GM19025 (cell line): ENCODE measurements around the gene CYBC1.
"Not testable (repeated sequence)": the region's sequence is repeated elsewhere in the genome, so short reads cannot be mapped to it uniquely, and the experiment has no call there.

Source experiments
- ATAC-seq: cut with Tn5 transposase; IDR thresholded peaks from one replicate; pipeline ENCODE4 v1.9.1; 2021; ENCODE audit warnings: mild to moderate bottlenecking, low read depth, moderate library complexity; ENCODE audit not compliant: unreplicated experiment

CYBC1 gene

GRCh38 chr17:82412535-82413520 lies 37.7 kb downstream of the CYBC1 start:
- ATAC-seq, result no peak

DNA sequence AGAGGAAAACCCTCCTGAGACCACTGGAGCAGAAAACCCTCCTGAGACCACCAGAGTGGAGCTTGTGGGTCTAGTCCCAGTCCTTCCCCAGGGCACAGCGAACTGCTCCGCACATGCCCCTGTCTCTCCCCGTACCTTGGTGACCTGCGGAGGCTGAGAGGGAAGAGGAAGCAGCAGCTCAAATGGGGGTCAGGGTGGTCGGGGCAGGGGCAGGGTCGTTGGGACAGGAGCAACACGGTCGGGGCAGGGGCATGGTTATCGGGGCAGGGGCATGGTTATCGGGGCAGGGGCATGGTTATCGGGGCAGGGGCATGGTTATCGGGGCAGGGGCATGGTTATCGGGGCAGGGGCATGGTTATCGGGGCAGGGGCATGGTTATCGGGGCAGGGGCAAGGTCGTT lies 38.5 kb downstream of the CYBC1 start:
- ATAC-seq, result not testable (repeated sequence)

GRCh38 chr17:82411396-82412053 lies 39.0 kb downstream of the CYBC1 start:
- no peak for ATAC-seq

DNA sequence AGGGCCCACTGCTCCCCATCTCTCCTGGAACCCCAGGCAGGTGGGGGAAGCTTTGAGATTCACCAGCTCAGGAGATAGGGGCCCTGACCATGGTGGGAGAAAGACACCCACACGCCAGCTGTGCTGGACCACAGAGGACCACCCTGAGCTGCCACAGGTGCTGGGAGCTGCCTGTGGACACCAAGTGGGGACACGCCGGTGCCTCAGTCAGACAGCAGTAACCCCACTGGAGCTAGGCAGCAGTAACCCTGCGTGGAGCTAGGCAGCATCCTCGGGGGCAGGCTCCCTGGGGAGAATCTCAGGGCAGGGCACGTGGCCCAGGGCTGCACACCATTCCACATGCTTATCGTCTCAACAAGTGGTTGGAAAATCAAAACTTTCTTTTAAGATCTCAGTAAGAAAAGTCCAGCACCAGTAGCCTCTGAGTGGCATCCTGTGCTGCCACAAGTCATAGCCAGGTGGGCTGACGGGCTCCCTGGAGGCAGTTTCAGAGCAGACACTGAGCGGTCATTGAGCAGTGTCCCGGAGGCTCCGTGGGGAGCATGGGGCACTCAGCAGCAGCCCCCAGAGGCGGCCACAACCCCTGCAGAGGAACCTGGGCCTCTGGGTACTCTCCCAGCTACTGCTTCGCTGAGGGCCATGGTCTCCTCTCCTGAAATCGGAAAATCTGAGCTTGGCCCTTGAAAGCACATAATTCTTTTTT lies 40.4 kb downstream of the CYBC1 start:
- ATAC-seq, result no peak

DNA sequence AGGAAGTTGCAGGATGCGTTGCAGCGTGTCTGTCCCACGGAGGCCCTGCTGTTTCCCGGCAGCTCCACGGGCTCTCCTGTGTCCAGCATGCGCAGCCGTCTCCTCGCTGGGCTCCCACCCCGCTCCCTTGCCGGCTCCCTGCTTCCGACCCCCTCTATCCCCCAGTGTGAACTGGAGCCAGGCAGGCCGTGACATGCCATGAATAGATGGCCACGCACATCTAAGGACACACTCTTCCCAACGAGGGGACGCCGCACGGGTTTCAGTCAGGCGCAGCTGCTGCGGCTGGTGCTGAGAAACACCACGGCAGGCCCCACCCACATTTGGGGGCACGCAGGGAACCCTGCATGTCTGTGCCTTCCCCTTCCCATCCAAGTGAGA lies 41.6 kb downstream of the CYBC1 start:
- ATAC-seq, result no peak

DNA sequence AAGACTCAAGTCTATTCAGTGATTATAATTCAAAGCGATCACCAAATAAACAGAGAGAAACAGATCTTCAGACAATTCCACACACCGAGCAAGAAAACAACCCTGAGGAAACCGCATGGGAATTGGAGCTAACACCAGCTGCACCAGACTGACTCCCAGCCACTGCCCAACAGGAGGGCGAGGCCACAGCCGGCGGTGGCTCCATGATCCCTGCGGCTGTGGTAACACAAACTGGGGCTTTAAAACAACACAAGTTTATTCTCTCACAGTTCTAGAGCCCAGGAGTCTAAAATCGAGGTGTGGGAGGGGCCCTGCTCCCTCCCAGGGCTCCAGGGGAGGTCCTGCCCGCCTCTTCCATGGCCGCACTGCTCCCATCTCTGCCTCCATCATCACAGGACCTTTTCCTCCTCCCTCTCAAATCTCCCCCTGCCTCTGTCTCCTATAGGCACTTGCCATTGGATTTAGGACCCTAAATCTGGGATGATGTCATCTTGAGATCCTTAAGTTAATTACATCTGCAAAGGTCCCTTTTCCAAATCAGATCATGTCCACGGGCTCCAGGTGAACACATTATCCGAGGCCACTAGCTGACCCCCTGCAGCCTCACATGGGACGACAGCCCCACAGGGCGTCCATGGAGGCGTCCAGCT lies 42.1 kb downstream of the CYBC1 start:
- ATAC-seq, result no peak

- no peak for ATAC-seq
Measured at GRCh38 chr17:82407255-82407654, 43.3 kb downstream of the CYBC1 start.

GRCh38 chr17:82406131-82406671 lies 44.4 kb downstream of the CYBC1 start:
- ATAC-seq, result no peak

DNA sequence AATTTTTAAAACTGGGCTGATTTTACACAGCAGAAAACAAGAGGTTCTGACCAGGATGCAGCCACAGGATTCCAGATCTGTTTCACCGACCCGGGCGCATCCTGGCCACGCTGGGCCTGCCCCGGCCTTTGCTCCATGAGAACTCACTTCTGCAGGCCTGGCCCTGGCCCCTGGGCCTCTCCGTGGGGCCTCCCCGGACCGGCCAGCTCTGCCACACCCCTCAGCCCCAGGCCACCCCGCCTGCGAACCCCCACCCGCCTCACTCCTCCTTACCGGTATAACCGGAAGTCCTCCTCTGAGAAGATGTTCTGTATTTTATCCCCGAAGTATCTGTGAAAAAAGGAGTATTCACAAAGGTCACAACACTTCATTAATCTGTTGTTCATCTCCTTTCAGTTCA lies 45.5 kb downstream of the CYBC1 start:
- no peak for ATAC-seq

DNA sequence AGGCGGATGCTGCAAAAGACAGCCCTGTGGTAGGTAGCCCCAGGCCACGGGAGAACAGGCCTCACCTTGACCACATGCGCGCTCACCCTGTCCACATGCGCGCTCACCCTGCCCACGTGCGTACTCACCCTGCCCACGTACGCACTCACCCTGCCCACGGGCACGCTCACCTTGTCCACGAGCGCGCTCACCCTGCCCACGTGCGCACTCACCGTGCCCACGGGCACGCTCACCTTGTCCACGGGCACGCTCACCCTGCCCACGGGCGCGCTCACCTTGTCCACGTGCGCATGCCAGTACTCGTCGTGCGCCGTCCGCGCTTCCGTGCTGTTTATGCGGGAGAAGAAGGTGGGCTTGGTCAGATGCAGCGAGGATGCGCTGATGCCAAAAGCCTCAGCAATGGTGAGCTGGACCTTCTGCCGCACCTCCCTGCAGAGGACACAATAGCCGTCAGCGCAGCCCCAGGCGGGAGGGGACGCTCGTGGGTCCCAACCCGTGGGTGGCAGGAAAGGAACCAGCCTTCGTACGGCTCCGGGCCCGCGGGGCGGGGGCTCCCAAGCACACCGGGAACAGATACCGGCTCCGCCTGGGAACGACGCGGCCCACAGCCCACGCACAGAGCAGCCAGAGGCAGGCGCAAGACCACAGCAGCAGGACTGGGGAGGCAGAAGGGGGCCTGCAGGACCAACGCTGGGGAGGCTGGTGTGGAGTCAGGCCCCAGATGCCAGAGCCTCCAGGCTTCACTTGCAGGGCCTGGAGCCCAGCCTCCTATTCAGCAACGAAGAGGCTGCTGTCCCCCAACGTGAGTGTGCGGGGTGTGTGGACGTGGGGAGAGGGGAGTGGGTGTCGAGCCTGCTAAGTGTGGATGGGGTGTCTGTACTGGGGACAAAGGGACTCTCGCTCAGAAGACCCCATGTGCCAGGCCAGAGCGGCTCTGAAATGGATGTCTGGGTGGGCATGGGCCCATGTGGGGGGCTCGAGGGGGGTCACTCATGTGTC lies 46.6 kb downstream of the CYBC1 start:
- ATAC-seq, result no peak

GRCh38 chr17:82402865-82403264 lies 47.7 kb downstream of the CYBC1 start:
- ATAC-seq, result peak; percentile 88

DNA sequence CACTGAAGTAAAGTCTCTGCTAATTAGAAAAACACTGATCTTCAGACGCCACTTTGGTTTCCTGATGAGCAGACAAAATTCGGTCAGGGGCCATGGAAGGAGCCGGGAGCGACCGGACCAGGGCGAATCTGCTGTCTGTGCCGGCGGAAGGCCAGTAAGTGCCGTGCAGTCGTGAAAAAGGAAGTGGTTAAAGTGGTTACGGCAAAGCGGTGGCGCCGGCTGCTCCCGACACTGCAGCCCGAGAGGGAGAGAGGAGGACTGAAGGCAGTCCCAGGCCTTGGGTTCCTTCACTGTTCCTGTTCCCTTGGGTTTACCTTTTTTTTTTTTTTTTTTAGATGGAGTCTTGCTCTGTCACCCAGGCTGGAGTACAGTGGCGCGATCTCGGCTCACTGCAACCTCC lies 49.7 kb downstream of the CYBC1 start:
- no peak for ATAC-seq

DNA sequence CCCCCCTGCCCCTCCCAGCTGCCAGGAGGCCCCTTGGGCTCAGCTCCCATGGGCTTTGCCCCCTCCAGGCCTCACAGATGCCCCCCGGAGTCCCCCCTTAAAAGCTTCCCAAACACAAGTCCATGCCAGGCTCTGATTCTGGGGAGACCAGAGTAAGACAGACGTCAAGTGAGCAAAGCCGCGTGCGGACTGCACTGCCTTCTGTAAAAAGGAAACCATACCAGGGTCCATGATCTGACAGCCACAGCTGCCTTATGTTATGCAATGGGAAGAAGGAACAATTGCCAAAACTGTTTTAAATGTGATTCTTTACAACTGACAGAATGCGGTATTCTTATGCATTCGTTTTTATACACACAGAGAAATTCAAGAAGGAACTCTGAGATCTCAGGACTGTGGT lies 50.3 kb downstream of the CYBC1 start:
- no peak for ATAC-seq

DNA sequence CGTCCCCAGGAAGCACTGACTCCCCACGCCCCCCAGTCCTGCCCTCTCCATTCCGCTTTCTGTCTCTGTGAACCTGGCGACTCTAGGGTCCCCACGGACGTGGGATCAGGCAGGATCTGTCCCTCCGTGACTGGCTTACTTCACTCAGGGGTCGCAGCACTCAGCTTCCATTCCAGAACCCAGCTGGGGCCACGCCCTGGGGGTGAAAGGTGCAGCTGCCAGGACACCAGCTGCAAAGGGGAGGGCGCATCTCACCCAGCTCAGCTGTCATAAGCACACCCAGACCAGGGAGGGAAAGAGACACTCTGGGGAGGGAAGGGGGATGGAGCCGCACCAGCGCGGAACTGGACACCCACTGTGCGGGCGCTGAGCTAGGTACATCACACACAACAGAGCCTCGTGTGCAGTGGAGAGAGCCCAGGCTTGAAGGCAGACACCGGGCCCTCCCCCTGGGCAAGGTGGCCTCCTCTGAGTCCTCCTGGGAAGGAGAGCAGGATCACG lies 50.9 kb downstream of the CYBC1 start:
- no peak for ATAC-seq

DNA sequence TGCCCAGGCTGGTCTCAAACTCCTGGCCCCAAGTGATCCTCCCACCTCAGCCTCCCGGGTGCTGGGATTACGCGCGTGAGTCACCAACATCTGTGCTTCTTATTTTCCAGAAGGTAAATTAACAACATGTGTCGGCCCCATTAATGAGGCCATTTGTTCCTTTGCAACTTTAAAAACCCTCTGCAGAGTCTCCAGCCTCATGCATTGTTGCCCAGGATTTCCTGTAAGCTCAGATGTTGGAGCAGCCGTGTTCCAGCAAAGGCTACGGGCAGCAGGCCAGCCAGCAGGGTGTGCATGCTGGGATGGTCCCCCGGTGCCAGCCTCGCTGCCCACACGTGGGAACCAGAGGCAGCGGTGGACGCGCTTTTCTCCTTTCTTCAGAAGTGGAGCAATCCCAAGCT lies 51.5 kb downstream of the CYBC1 start:
- ATAC-seq, result no peak

- ATAC-seq, result no peak
Measured at GRCh38 chr17:82397449-82398335, 52.9 kb downstream of the CYBC1 start.

DNA sequence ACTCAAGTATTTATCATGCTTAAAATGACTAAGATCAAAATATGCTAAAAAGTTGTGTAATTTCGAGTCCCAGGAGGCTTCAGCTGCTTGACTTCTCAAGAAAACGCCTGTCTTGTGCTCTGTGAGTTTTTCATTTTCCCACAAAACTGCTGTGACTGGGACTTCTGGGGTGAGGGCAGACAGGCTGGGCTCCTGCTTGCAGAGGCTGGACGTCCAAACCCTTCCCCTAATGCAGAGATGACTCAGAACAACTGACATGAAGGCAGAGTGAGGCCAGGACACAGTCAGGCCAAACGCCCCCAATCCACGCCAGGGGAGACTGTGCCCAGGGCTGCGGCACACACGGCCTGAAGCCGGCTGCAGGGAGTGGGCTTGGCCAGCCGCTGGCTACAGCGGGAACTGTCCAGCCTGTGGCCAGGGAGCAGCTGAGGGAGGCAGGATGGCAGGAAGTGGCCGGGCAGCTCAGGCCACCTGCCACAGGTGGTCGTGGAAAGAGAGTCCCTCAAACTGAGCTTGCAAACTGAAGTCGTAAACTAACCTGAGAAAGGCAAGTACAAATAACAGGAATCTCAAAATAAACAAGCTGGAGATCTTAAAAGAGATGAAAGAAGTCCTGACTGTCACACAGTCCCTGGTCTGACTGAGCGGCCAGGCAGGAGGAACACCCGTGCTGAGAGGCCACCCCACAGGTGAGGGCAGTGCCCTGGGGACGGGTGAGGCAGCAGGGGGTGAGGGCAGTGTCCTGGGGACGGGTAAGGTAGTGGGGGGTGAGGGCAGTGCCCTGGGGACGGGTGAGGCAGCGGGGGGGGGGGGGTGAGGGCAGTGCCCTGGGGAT lies 53.7 kb downstream of the CYBC1 start:
- no peak for ATAC-seq
